Measurements from ENCODE around the gene FCHSD2. TPM values are rescaled to one million over a fixed set of nuclear protein-coding genes. Genes with fewer than 3 reads are reported as not detected.

FCHSD2 gene
- total RNA-seq, 1 donor from 2014 or later: 10.0 TPM

DNA sequence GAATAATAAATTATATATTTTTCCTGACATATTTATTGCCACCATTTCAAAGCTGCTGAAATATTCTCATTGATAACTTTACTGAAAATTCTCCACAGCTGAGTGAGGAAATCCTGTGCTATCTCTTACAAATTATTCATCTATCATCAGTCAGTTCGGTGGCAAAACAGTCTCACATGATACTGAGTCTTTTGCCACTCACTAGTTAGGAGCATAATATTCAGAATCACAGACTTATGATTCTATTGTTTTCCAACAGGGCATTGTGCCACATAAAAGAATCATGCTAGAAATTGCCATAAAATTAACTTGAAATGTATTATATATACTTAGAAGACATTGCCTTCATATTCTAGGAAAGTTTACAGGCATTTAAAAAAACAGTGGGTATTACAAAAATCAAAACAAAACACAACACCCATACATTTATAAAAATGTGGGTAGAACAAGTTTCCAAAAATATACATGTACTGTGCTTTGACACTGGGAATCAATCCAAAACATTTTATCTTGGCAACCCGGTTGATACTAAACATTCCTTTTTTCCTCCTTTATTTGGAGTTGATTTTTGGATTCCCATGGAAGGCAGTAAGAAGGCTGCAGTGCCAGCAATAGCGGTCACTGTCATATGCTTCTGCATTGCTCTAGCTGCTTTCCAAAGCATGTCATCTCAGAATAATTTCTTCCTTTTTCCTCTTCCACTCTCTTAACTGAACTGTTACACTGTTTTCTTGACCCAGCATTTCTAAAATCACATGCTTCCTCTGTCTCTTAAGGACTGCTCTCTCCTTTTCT, 285.4 kb downstream of the FCHSD2 start:
- no peak for FAIRE-seq

DNA sequence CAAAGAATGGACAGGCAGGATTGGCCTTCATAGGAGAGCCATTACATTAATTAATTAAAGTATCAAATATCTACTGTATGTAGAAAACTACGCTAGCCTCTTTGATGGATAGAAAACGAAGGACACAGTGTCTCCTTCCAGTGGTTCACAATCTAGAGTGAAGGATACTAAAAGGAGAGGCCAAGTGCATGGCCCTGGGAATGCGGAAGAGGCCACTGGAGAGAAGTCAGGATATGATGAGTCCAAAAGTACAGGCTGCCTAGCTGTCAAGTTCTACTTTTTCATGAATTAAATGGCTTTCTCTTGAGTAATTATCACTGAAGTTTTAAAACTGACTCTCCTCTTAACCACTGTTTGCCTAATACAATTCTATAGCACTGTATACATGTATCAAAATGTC, 286.1 kb downstream of the FCHSD2 start:
- FAIRE-seq (no peak), DNase-seq (ENCODE audit: low read depth) (no peak)
- TF ChIP-seq, protein P1, sequence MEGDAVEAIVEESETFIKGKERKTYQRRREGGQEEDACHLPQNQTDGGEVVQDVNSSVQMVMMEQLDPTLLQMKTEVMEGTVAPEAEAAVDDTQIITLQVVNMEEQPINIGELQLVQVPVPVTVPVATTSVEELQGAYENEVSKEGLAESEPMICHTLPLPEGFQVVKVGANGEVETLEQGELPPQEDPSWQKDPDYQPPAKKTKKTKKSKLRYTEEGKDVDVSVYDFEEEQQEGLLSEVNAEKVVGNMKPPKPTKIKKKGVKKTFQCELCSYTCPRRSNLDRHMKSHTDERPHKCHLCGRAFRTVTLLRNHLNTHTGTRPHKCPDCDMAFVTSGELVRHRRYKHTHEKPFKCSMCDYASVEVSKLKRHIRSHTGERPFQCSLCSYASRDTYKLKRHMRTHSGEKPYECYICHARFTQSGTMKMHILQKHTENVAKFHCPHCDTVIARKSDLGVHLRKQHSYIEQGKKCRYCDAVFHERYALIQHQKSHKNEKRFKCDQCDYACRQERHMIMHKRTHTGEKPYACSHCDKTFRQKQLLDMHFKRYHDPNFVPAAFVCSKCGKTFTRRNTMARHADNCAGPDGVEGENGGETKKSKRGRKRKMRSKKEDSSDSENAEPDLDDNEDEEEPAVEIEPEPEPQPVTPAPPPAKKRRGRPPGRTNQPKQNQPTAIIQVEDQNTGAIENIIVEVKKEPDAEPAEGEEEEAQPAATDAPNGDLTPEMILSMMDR (IDR thresholded peaks at IDR 0.05; ENCODE audit: insufficient read depth, low read length, severe bottlenecking): no peak
- H3K4me3 ChIP-seq (ENCODE audit: low read depth, low read length): no peak overlapping the region
- no peaks in the 10 kb centered on the region for H3K36me3 ChIP-seq (ENCODE audit: control insufficient read depth, insufficient read depth, low read length)
- H3K27me3 ChIP-seq (ENCODE audit: control insufficient read depth, insufficient read depth, low read length): no peaks in the 10 kb centered on the region

More for the DNA sequence above, 285.4 kb downstream of the FCHSD2 start:
- Histone ChIP-seq H3K36me3 (ENCODE audit: control insufficient read depth, insufficient read depth, low read length) (no peaks in the 10 kb centered on the region), H3K27me3 (ENCODE audit: control insufficient read depth, insufficient read depth, low read length) (no peaks in the 10 kb centered on the region), H3K4me3 (ENCODE audit: low read depth, low read length) (no peak overlapping the region)
- DNase-seq (ENCODE audit: low read depth): no peak
- TF ChIP-seq, protein P1 (IDR thresholded peaks at IDR 0.05; ENCODE audit: insufficient read depth, low read length, severe bottlenecking): no peak

DNA sequence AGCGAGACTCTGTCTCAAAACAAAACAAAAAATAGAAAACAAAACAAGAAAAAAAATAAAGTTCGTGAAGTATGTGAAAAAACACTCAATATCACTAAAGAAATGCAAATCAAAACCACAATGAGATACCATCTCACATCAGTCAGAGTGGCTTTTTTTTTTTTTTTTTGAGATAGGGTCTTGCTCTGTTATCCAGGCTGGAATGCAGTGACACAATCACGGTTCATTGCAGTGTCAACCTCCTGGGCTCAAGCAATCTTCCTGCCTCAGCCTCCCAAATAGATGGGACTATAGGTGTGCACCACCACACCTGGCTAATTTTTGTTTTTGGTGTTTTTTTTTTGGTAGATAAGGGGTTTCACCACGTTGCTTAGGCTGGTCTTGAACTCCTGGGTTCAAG, 290.4 kb downstream of the FCHSD2 start:
- FAIRE-seq: no peak
- TF ChIP-seq, protein P1 (IDR thresholded peaks at IDR 0.05; ENCODE audit: insufficient read depth, low read length, severe bottlenecking): no peak
- Histone ChIP-seq H3K4me3 (ENCODE audit: low read depth, low read length) (no peak overlapping the region), H3K27me3 (ENCODE audit: control insufficient read depth, insufficient read depth, low read length) (no peaks in the 10 kb centered on the region), H3K36me3 (ENCODE audit: control insufficient read depth, insufficient read depth, low read length) (no peaks in the 10 kb centered on the region)
- DNase-seq (ENCODE audit: low read depth): no peak

DNA sequence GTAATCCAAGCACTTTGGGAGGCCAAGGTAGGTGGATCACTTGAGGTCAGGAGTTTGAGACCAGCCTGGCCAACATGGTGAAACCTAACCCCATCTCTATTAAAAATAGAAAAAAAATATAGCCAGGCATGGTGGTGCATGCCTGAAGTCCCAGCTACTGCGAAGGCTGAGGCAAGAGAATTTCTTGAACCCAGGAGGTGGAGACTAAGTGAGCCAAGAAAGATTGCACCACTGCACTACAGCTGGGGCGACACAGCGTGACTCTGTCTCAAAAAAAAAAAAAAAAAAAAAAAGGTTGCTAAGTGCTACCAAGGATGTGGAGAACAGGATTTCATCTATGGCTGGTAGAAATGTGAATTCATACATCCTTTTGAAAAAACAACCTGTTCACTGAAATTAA, 291.3 kb downstream of the FCHSD2 start:
- no peaks in the 10 kb centered on the region for H3K36me3 ChIP-seq (ENCODE audit: control insufficient read depth, insufficient read depth, low read length)
- no peaks in the 10 kb centered on the region for H3K27me3 ChIP-seq (ENCODE audit: control insufficient read depth, insufficient read depth, low read length)
- no peak for FAIRE-seq
- H3K4me3 ChIP-seq (ENCODE audit: low read depth, low read length): no peak overlapping the region
- no peak for DNase-seq (ENCODE audit: low read depth)
- TF ChIP-seq, protein P1 (IDR thresholded peaks at IDR 0.05; ENCODE audit: insufficient read depth, low read length, severe bottlenecking): no peak

DNA sequence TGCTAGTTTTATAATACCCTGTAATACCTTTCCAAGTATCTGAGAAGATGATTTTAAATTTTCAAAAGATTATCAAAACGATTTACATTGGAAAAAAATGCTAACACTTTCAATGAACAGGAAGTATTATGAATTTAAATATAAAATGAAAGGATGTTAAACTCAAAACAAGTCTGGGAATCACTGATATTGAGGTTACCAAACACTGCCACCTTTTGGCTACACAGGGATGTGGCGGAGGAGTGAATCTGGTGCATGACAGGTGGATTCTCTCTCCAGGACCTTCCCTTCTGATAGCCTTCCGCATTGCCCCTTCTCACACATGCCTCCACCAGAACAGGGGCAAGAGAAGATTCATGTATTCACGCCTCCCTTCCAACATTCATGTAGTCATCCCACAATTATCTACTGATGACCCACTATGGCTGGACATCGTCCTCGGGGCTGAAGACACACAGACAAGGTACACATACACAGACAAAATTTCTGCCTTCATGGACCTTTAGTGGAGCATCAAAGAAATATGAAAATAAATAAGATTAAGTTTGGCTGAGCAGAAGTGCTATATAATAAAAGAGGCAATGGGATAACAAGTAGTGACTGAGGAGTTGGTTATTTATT, 293.2 kb downstream of the FCHSD2 start:
- peak; percentile 44 for DNase-seq (ENCODE audit: low read depth)

More for the DNA sequence above, 293.2 kb downstream of the FCHSD2 start:
- TF ChIP-seq, protein P1 (IDR thresholded peaks at IDR 0.05; ENCODE audit: insufficient read depth, low read length, severe bottlenecking): peak; percentile 72
- H3K4me3 ChIP-seq (ENCODE audit: low read depth, low read length): no peak overlapping the region
- FAIRE-seq: no peak
- H3K36me3 ChIP-seq (ENCODE audit: control insufficient read depth, insufficient read depth, low read length): peaks cover 1% of the 10 kb centered on the region
- no peaks in the 10 kb centered on the region for H3K27me3 ChIP-seq (ENCODE audit: control insufficient read depth, insufficient read depth, low read length)

All from bronchial epithelial cell (primary cell).